HG02588 (cell line): ENCODE results near the gene KRTAP4-2.
"Not testable (repeated sequence)": the region's sequence is repeated elsewhere in the genome, so short reads cannot be mapped to it uniquely, and the experiment has no call there.

Source experiments
- ATAC-seq: cut with Tn5 transposase; IDR thresholded peaks from one replicate; pipeline ENCODE4 v1.9.1; 2021; ENCODE audit warnings: mild to moderate bottlenecking, moderate library complexity; ENCODE audit not compliant: unreplicated experiment

The KRTAP4-2 gene

DNA sequence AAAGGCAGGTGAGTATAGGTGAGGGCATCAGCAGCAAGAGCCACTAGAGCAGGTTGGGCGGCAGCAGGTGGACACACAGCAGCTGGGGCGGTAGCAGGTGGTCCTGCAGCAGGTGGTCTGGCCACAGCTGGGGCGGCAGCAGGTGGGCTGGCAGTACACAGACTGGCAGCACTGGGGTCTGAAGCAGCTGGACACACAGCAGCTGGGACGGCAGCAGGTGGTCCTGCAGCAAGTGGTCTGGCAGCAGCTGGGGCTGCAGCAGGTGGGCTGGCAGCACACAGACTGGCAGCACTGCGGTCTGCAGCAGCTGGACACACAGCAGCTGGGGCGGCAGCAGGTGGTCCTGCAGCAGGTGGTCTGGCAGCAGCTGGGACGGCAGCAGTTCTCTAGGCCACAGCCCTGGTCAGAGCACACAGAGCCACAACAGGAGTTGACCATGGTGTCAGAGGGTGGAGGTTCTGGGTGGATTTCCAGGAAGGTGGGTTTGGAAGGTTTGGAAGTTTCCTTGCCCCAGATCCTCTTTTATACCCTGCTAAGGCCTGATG is at the start of gene KRTAP4-2:
TSS of gene KRTAP4-2 (minus strand) at position 495 of the 545 bp plus-strand sequence. CDS start at position 438, 57 bp downstream.
- ATAC-seq: no peak

DNA sequence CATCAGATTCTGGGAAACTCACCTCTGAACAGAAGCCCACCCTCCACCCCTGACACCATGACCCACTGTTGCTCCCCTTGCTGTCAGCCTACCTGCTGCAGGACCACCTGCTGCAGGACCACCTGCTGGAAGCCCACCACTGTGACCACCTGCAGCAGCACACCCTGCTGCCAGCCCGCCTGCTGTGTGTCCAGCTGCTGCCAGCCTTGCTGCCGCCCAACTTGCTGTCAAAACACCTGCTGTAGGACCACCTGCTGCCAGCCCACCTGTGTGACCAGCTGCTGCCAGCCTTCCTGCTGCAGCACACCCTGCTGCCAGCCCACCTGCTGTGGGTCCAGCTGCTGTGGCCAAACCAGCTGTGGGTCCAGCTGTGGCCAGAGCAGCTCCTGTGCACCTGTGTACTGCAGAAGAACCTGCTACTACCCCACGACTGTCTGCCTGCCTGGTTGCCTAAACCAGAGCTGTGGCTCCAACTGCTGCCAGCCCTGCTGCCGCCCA is 48.6 kb upstream of the KRTAP4-2 start, which contains the start of gene KRTAP9-2:
TSS of gene KRTAP9-2 (plus strand) at position 51 of the 498 bp plus-strand sequence. CDS start at position 58, 7 bp downstream.
- not testable (repeated sequence) for ATAC-seq

DNA sequence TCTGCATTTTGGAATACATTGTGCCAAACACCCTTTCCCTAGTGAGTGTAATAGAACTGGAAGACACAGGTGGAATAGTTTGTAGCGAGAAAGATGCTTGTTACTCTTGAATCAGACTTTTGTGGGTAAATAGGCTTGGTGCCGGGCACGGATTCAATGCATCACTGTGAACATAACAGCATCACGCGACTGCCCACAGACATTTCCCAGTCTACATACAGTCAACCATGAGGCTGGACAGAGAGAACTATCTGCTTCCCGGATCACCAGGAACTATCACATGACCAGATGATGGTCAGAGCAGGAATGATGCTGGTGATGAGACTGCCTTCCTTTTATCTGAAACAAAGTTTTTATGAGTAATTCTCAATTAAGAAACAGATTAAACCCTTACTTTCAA is 48.0 kb upstream of the KRTAP4-2 start:
- ATAC-seq: no peak

DNA sequence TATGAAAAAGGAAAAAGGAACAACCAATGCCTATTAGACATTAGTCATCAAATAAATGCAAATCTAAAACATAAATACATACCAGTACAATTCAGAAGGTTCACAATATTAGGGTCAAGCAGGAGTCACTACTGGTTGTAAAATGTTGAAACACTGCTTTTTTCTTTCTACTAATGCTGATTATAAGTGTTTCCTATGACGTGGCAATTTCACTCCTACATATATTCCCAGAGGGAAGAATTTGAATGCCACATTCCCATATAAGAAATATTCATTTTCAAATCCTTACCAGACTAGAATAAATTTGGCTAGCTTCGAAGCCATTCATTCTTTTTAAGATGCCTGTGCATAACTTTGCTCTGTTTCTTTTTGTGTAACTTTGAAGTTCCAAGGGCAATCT is 45.8 kb upstream of the KRTAP4-2 start:
- ATAC-seq: no peak

DNA sequence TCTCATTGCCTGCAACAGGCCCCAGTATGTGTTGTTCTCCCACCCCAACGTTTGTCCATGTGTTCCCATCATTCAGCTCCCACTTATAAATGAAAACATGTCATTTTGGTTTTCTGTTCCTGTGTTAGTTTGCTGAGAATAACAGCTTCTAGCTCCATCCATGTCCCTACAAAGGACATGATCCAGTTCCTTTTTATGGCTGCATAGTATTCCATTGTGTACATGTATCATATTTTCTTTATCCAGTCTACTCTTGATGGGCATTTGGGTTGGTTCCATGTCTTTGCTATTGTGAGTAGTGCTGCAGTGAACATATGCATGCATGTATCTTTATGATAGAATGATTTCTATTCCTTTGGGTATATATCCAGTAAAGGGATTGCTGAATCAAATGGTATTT is 37.7 kb upstream of the KRTAP4-2 start:
- no peak for ATAC-seq

DNA sequence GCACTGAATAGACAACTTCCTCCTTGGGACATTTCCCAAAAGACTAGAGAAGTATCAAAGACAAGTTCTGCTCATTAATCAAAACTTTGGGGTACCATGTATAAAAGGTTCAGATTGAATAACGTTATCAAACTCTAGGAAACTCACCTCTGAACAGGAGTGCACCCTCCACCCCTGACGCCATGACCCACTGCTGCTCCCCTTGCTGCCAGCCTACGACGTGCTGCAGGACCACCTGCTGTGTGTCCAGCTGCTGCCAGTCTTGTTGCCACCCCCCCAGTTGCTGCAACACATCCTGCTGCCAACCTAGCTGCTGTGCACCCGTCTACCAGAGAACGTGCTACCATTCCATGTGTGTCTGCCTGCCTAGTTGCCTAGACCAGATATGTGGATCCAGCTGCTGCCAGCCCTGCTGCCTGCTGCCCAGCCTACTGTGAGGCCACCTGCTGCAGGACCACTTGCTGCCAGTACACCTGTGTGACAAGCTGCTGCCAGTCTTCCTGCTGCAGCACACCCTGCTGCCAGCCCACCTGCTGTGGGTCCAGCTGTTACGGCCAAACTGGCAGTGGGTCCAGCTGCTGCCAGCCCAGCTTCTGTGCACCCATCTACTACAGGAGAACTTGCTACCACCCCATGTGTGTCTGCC is 34.6 kb upstream of the KRTAP4-2 start:
- no peak for ATAC-seq

DNA sequence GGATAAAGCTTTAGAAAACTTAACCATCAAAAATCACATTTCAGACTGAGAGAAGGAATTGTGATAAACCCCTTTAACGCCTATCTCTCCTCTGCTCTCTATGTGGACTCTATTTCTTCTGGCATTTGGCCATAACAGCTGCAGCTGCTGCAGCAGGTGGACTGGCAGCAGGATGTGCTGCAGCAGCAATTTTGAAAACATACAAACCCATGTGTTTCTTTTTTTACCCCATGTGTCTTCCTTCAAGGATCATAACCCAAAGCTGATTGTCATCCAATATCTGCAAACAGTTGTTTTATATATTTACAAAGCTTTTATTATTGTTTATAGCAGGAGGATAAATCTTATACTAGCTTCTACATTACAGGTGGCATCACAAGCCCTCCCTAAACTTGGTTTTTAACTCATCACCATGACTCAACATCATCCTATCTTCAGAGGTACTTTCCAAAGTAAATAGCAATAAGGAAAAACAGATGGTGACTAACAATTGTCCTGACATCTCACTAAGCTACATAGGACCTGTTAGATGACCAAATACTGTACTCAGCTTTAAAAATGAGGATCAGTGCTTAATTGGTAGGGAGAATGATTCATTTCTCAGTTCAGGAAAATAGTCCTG is 33.9 kb upstream of the KRTAP4-2 start:
- no peak for ATAC-seq

DNA sequence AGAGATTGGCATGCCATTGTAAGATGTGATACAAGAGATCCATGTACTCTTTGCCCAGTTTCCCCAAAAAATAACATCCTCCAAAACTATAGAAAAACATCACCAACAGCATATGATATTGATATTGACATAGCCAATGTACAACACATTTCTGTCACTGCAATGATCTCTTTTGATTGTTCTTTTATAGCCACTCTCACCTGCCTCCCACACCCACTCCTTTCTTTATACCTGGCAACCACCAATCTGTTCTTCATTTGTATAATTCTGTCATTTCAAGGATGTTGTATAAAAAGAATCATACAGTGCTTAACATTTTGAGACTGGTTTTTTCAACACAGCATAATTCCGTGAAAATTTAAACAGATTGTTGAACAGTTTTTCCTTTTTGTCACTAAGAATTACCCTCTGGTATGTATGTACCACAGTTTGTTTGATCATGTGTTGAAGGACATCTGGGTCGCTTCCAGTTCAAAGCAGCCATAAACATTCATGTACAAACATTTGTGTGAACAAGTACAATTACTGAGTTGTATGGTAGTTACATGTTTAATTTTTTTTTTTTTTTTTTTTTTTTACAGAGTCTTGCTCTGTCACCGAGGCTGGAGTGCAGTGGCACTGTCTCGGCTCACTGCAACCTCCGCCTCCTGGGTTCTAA is 21.5 kb upstream of the KRTAP4-2 start:
- ATAC-seq: no peak

DNA sequence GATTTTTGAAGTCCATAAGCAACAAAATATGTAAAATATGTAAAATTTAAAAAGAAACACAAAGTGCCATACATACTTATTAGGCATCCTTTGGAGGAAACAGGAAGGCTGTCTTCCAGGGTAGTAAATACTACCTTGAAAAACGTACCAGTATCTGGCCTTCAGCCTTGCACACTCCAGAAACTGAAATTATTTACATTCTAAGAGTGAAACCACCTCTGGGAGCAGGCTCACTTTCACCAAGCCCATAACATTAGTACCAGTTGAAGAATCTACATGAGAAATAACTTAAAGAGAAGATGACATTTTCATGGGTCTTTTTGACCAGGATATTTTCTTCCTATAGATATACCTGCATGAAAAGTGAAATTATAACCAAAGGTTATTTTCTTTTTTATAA is 18.0 kb upstream of the KRTAP4-2 start:
- ATAC-seq: no peak

DNA sequence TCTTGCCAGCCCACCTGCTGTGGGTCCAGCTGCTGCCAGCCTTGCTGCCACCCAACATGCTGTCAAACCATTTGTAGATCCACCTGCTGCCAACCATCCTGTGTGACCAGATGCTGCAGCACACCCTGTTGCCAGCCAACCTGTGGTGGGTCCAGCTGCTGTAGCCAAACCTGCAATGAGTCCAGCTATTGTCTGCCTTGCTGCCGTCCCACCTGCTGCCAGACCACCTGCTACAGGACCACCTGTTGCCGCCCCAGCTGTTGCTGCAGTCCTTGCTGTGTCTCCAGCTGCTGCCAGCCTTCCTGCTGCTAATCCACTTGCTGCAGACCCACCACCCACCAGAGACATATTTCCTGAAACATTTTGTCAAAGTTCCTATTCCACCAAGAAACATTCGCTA is 12.3 kb upstream of the KRTAP4-2 start:
- ATAC-seq: no peak

DNA sequence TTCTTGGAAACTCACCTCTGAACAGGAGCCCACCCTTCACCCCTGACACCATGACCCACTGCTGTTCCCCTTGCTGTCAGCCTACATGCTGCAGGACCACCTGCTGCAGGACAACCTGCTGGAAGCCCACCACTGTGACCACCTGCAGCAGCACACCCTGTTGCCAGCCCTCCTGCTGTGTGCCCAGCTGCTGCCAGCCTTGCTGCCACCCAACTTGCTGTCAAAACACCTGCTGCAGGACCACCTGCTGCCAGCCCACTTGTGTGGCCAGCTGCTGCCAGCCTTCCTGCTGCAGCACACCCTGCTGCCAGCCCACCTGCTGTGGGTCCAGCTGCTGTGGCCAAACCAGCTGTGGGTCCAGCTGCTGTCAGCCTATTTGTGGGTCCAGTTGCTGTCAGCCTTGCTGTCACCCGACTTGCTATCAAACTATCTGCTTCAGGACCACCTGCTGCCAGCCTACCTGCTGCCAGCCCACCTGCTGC is 11.9 kb upstream of the KRTAP4-2 start, which contains the start of gene KRTAP9-1:
TSS of gene KRTAP9-1 (plus strand) at position 51 of the 482 bp plus-strand sequence. CDS start at position 51, 0 bp downstream.
- not testable (repeated sequence) for ATAC-seq

DNA sequence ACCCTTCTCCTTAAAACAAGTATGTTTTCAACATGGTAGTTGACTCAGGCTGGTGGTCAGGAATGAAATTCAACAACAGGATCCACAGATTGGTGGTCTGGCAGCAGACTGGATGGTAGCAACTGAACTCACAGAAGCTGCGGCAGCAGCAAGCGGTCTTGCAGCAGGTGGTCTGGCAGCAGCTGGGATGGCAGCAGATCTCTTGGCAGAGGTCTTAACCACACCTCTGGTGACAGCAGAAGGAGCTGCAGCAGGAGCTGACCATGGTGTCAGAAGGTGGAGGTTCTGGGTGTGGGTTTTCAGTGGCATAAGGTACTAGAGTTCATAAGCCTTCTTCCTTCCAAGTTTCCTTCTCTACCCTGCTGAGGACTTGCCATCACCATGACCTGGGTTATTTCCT is 8.9 kb upstream of the KRTAP4-2 start:
- no peak for ATAC-seq

DNA sequence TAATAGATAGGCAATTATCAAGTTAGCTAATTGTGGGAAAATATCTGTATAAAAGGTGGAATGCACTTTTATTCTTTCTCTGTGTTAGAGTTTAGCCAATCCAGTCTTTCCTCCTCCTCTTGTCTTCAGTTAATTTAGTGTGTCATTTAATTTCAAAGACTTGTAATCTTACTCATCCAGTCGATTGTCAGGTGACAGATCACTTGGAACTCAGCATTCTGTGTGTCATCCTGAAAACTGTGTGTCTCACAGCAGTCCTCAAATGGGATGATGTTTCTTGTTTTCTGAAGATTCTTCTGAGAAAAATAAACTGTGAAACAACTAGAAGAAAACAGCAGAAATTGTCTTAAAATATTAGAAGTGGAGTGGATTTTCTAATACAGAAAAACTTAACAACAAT is 7.0 kb upstream of the KRTAP4-2 start:
- ATAC-seq: no peak

DNA sequence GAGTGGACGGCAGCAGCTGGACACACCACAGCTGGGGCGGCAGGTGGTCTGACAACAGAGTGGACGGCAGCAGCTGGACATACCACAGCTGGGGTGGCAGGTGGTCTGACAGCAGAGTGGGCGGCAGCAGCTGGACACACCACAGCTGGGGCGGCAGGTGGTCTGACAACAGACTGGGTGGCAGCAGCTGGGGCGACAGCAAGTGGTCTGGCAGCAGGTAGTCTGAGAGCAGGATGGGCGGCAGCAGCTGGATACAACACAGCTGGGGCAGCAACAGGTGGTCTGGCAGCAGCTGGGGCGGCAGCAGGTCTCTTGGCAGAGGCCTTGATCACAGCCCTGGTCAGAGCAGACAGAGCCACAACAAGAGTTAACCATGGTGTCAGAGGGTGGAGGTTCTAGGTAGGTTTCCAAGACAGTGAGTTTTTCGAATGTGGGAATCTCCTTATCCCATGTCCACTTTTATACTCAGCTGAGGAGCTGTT is 6.5 kb upstream of the KRTAP4-2 start, which contains the start of gene KRTAP4-1:
TSS of gene KRTAP4-1 (minus strand) at position 432 of the 482 bp plus-strand sequence. CDS start at position 375, 57 bp downstream.
- no peak for ATAC-seq

DNA sequence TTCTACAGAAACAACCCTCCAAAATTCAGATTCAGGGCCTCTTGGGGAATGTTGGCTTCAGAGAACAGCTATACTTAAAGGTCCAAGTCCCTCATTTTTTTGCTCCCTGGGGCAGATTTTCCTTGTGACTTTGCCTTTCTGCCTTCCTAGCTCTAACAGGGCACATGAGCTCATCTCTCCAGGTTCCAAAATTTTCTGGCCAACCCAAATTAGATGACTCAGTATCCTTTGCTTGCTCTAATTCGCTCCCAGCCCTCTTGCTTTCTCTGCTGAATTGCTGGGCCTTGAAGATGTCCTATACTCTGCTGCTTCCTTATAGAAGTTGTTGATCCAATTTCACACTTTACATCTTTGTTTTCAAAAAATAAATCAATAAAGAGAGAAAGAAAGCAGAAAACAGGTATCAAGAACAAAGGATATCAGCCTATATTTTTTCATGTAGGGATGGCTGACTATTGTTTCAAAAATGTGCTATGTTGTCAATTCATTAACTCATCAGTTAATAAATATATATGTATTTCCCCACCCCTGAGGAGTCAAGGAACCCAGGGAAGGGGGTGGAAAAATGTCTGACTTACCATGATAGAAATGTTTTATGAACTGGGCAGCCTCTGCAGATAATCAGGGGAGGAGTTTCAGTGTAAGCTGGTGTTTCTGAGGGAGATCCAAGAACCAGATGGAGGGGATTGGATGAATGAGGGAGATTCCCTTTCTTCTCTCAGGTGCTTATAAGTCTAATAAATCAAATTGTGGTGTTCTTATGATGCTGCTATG is 1.0 kb upstream of the KRTAP4-2 start:
- ATAC-seq: no peak

DNA sequence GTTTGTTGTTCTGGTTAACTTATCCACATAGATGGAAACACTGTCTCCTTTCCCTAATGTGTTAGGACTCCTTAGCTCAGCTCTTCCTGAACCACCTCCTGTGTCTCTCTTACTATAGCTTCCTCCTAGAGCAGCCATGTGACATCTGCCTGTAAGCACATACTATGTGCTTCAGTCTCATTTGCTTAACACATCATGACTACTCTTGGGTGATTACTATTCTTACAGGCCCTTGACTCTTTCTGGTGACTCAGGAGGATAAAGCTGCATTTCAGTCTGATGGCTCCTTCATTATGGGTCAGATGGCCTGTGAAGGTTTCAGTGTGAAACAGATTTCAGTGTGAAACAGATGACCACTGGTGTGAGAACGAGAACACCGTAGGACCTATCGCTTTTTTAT is 320 bp upstream of the KRTAP4-2 start:
- ATAC-seq: no peak

DNA sequence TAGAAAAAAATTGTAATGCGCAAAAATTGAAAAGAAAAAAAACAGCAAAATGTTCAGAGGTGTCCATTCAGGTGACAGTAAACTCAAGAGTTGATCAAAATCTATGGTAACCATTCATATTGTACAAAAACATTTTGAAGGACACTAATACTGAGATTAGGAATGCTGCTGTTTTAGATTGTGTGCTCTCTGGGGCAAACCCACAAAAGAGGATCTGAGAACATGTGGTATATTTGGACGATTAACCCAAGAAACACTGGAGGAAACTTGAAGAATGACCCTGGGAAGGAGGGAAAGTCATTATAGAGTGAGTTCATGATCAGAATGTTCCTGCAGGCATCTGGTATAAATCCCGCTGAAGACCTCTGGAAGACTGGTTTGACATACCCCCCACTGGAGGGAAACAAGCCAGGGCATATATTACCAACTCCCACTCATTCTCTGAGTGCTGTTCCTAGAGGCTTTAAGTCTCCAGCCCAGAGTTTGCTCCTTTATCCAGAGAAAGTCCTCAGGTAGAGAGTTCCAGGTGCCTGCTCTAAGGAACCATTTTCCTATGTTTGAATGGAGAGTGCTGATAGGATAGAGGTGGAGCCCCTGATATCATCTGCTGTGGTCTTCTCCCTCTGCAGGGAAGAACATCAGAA is 1.2 kb downstream of the KRTAP4-2 start:
- ATAC-seq: no peak

DNA sequence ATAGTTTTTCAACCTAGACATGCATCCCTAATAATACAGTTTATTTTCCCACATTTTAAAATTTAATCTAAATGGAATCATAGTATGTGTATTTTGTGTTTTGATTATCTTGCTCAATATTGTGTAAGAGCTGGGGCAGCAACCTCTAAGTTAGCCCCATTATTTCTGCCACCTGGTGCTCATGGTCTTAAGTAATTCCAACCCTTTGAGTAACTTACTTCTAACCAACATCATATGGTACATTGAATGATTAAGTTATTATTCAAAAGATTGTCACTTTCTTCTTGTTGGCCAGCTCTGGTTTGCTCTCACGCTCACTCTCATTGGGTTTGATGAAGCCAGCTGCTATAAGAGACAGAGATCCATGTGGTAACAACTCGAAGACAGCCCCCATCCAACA is 6.1 kb downstream of the KRTAP4-2 start:
- ATAC-seq: no peak

DNA sequence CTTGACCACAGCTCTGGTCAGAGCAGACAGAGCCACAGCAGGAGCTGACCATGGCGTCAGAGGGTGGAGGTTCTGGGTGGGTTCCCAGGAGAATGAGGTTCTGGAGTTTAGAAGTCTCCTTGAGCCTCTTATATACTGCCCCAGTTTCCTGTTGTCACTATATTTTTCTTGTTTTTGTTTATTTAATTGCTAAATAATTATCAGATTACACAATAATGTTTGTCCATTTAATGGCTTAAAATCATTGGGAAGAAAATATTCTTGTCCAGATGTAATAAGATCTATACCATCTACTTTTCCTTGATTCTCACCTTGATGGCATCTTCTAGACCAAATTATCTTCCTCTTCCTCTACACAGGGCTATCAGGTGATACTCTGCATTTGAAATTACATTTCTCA is 9.9 kb downstream of the KRTAP4-2 start, which contains the start of gene KRTAP4-3:
TSS of gene KRTAP4-3 (minus strand) at position 101 of the 400 bp plus-strand sequence. CDS start at position 52, 49 bp downstream.
- ATAC-seq: no peak

DNA sequence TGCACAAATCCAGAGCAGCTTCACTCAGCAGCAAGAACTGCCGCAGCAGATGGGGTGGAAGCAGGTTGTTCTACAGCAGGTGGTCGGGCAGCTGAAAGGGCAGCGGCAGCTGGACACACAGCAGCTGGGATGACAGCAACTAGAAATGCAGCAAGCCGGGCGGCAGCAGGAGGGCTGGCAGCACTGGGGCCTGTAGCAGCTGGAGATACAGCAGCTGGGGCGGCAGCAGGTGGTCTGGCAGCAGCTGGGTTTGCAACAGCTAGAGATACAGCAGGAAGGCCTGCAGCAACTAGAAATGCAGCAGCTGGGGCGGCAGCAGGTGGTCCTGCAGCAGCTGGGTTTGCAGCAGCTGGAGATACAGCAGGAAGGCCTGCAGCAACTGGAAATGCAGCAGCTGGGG is 10.5 kb downstream of the KRTAP4-2 start:
- ATAC-seq: no peak
